ENCODE results near the gene MN1.

MN1 gene

GRCh38 chr22:27720860-27721259, 80.7 kb downstream of the MN1 start:
- in situ Hi-C loops (cut with HindIII; ENCODE audit: low sequenced_read_pairs): no loop called here

GRCh38 chr22:27719535-27720227, 81.9 kb downstream of the MN1 start:
- in situ Hi-C loops (cut with HindIII; ENCODE audit: low sequenced_read_pairs): no loop called here

GRCh38 chr22:27719036-27719347, 82.6 kb downstream of the MN1 start:
- in situ Hi-C loops (cut with HindIII; ENCODE audit: low sequenced_read_pairs): no loop called here

GRCh38 chr22:27718186-27719035, 83.1 kb downstream of the MN1 start:
- in situ Hi-C loops (cut with HindIII; ENCODE audit: low sequenced_read_pairs): no loop called here

GRCh38 chr22:27717094-27717493, 84.5 kb downstream of the MN1 start:
- in situ Hi-C loops (cut with HindIII; ENCODE audit: low sequenced_read_pairs): no loop called here

- in situ Hi-C loops (cut with HindIII; ENCODE audit: low sequenced_read_pairs): no loop called here
Observed at GRCh38 chr22:27716074-27716473, 85.5 kb downstream of the MN1 start.

- in situ Hi-C loops (cut with HindIII; ENCODE audit: low sequenced_read_pairs): no loop called here
Observed at GRCh38 chr22:27715106-27715505, 86.5 kb downstream of the MN1 start.

- in situ Hi-C loops (cut with HindIII; ENCODE audit: low sequenced_read_pairs): no loop called here
Observed at GRCh38 chr22:27714068-27714467, 87.5 kb downstream of the MN1 start.

GRCh38 chr22:27713461-27713860, 88.1 kb downstream of the MN1 start:
- in situ Hi-C loops (cut with HindIII; ENCODE audit: low sequenced_read_pairs): no loop called here

GRCh38 chr22:27711756-27712155, 89.8 kb downstream of the MN1 start:
- in situ Hi-C loops (cut with HindIII; ENCODE audit: low sequenced_read_pairs): no loop called here

GRCh38 chr22:27711012-27711411, 90.5 kb downstream of the MN1 start:
- in situ Hi-C loops (cut with HindIII; ENCODE audit: low sequenced_read_pairs): no loop called here

- in situ Hi-C loops (cut with HindIII; ENCODE audit: low sequenced_read_pairs): no loop called here
Observed at GRCh38 chr22:27709919-27710675, 91.5 kb downstream of the MN1 start.

- in situ Hi-C loops (cut with HindIII; ENCODE audit: low sequenced_read_pairs): no loop called here
Observed at GRCh38 chr22:27706489-27706888, 95.1 kb downstream of the MN1 start.

- in situ Hi-C loops (cut with HindIII; ENCODE audit: low sequenced_read_pairs): no loop called here
Observed at GRCh38 chr22:27705408-27706080, 96.0 kb downstream of the MN1 start.

GRCh38 chr22:27704581-27704980, 97.0 kb downstream of the MN1 start:
- in situ Hi-C loops (cut with HindIII; ENCODE audit: low sequenced_read_pairs): no loop called here

- in situ Hi-C loops (cut with HindIII; ENCODE audit: low sequenced_read_pairs): no loop called here
Observed at GRCh38 chr22:27699383-27700019, 102.1 kb downstream of the MN1 start.

GRCh38 chr22:27698813-27699212, 102.7 kb downstream of the MN1 start:
- in situ Hi-C loops (cut with HindIII; ENCODE audit: low sequenced_read_pairs): no loop called here
